ENCODE results near the gene XPNPEP1. TPM values are rescaled to one million over a fixed set of nuclear protein-coding genes. Genes with fewer than 3 reads are reported as not detected.
A peak's percentile ranks its signal among the peaks of the same experiment; 100 is the strongest.

The XPNPEP1 gene
- total RNA-seq, 1 experiment from 2014 or later = 65.4 TPM

DNA sequence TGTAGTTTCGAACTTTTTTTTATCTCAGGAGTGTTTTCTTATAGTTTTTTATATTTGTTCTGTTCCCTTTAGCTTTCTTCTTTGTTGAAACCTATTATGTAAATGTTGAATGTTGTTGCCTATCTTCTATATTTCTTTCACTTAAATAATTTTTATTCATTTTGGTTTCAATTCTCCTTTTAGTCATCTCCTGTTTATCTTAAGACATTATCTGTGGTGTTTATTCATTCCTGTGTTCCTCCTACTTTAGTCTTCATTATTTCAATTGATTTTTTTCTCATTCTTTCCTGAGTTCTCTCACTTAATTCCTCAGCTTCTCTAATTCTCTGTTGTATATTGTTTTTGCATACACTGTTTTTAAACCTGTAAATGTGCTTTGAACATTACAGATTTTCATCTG, 64.1 kb downstream of the XPNPEP1 start:
- TF ChIP-seq, protein P1, sequence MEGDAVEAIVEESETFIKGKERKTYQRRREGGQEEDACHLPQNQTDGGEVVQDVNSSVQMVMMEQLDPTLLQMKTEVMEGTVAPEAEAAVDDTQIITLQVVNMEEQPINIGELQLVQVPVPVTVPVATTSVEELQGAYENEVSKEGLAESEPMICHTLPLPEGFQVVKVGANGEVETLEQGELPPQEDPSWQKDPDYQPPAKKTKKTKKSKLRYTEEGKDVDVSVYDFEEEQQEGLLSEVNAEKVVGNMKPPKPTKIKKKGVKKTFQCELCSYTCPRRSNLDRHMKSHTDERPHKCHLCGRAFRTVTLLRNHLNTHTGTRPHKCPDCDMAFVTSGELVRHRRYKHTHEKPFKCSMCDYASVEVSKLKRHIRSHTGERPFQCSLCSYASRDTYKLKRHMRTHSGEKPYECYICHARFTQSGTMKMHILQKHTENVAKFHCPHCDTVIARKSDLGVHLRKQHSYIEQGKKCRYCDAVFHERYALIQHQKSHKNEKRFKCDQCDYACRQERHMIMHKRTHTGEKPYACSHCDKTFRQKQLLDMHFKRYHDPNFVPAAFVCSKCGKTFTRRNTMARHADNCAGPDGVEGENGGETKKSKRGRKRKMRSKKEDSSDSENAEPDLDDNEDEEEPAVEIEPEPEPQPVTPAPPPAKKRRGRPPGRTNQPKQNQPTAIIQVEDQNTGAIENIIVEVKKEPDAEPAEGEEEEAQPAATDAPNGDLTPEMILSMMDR (conservative IDR thresholded peaks at IDR 0.05; ENCODE audit: low read depth, low read length) = no peak
- no peak for TF ChIP-seq EZH2 (IDR thresholded peaks at IDR 0.05; ENCODE audit: borderline replicate concordance, low read depth, low read length, poor library complexity, severe bottlenecking)
- intact Hi-C loops (cut with micrococcal nuclease; ENCODE audit: unreplicated experiment) = loop anchor here (10.0 kb wide), 1 partner anchor 434 kb away; no protein-coding TSS in a partner anchor
- ChIA-PET POLR2A (ENCODE audit: low non-redundant PET) (no interaction called here), CTCF (no interaction called here)
- H3K4me3 ChIP-seq (ENCODE audit: low read depth, low read length, poor library complexity, severe bottlenecking) = no peak overlapping the region
- peaks cover 15% of the 10 kb centered on the region for H3K36me3 ChIP-seq (ENCODE audit: insufficient read depth, low read length, poor library complexity, severe bottlenecking)
- no peak overlapping the region for H3K27ac ChIP-seq (ENCODE audit: low read depth, low read length, poor library complexity, severe bottlenecking)
- no peak for DNase-seq (ENCODE audit: low spot score)
- no peaks in the 10 kb centered on the region for H3K27me3 ChIP-seq (replicated peaks; ENCODE audit: insufficient read depth, low read depth, low read length, poor library complexity)
- H3K4me1 ChIP-seq (ENCODE audit: insufficient read depth, low read length, poor library complexity, severe bottlenecking) = no peaks in the 10 kb centered on the region
- no TSS peak for BruUV-seq (replicated peaks)
- no peaks in the 10 kb centered on the region for H3K9me3 ChIP-seq (ENCODE audit: low read depth, low read length, poor library complexity, severe bottlenecking)

DNA sequence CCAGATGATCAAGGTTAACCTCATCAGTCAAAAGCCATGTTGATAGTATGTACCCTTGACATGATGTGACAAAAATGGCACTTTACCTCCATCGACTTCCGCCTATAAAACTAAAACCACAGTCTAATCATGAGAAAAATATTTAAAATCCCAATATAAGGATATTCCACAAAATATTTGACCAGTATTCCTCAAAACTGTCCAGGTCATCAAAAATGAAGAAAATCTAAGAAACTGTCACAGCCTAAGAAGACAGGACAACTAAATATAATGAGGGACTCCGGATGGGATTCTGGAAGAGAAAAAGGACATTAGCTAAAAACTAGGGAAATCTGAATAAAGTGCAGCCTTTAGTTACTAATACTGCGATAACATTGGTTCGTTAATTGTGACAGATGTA, 67.6 kb downstream of the XPNPEP1 start:
- H3K27ac ChIP-seq (ENCODE audit: low read depth, low read length, poor library complexity, severe bottlenecking) = no peak overlapping the region
- no TSS peak for BruUV-seq (replicated peaks)
- no peak for DNase-seq (ENCODE audit: low spot score)
- H3K4me3 ChIP-seq (ENCODE audit: low read depth, low read length, poor library complexity, severe bottlenecking) = no peak overlapping the region
- H3K36me3 ChIP-seq (ENCODE audit: insufficient read depth, low read length, poor library complexity, severe bottlenecking) = no peaks in the 10 kb centered on the region
- TF ChIP-seq EZH2 (IDR thresholded peaks at IDR 0.05; ENCODE audit: borderline replicate concordance, low read depth, low read length, poor library complexity, severe bottlenecking) = no peak
- ChIA-PET CTCF (no interaction called here), POLR2A (ENCODE audit: low non-redundant PET) (no interaction called here)
- peaks cover 3% of the 10 kb centered on the region for H3K4me1 ChIP-seq (ENCODE audit: insufficient read depth, low read length, poor library complexity, severe bottlenecking)
- no peaks in the 10 kb centered on the region for H3K27me3 ChIP-seq (replicated peaks; ENCODE audit: insufficient read depth, low read depth, low read length, poor library complexity)
- intact Hi-C loops (cut with micrococcal nuclease; ENCODE audit: unreplicated experiment) = loop anchor here (10.0 kb wide), 1 partner anchor 431 kb away; no protein-coding TSS in a partner anchor
- no peaks in the 10 kb centered on the region for H3K9me3 ChIP-seq (ENCODE audit: low read depth, low read length, poor library complexity, severe bottlenecking)

DNA sequence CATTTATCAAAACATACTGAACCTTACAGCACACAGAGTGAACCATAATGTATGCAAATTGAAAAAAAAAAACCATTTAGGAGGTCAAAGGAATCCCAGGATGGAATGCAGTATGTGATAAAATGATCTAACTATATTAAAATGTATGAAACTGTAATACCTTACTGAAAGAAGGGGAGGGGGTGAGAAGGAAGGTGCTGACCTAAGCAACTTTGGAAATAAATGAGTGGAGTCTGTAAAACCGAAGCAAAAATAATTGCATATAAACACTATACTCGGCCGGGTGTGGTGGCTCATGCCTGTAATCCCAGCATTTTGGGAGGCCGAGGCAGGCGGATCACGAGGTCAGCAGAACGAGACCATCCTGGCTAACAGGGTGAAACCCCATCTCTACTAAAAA, 69.4 kb downstream of the XPNPEP1 start:
- TF ChIP-seq, protein P1 (conservative IDR thresholded peaks at IDR 0.05; ENCODE audit: low read depth, low read length) = no peak
- no peak for TF ChIP-seq EZH2 (IDR thresholded peaks at IDR 0.05; ENCODE audit: borderline replicate concordance, low read depth, low read length, poor library complexity, severe bottlenecking)
- POLR2A ChIA-PET (ENCODE audit: low non-redundant PET) = no interaction called here
- no peaks in the 10 kb centered on the region for H3K27me3 ChIP-seq (replicated peaks; ENCODE audit: insufficient read depth, low read depth, low read length, poor library complexity)
- no peak overlapping the region for H3K27ac ChIP-seq (ENCODE audit: low read depth, low read length, poor library complexity, severe bottlenecking)
- DNase-seq (ENCODE audit: low spot score) = no peak
- peaks cover 3% of the 10 kb centered on the region for H3K4me1 ChIP-seq (ENCODE audit: insufficient read depth, low read length, poor library complexity, severe bottlenecking)
- no TSS peak for BruUV-seq (replicated peaks)
- intact Hi-C loops (cut with micrococcal nuclease; ENCODE audit: unreplicated experiment) = loop anchor here (2.0 to 10.0 kb wide), 5 partner anchors 407 to 1742 kb away; no protein-coding TSS in a partner anchor
- H3K4me3 ChIP-seq (ENCODE audit: low read depth, low read length, poor library complexity, severe bottlenecking) = no peak overlapping the region
- CTCF ChIA-PET = interaction anchor here (0.7 kb wide), 1 partner anchor 328 kb away, joined by 4 read pairs; no protein-coding TSS in a partner anchor
- H3K36me3 ChIP-seq (ENCODE audit: insufficient read depth, low read length, poor library complexity, severe bottlenecking) = no peaks in the 10 kb centered on the region
- no peaks in the 10 kb centered on the region for H3K9me3 ChIP-seq (ENCODE audit: low read depth, low read length, poor library complexity, severe bottlenecking)

DNA sequence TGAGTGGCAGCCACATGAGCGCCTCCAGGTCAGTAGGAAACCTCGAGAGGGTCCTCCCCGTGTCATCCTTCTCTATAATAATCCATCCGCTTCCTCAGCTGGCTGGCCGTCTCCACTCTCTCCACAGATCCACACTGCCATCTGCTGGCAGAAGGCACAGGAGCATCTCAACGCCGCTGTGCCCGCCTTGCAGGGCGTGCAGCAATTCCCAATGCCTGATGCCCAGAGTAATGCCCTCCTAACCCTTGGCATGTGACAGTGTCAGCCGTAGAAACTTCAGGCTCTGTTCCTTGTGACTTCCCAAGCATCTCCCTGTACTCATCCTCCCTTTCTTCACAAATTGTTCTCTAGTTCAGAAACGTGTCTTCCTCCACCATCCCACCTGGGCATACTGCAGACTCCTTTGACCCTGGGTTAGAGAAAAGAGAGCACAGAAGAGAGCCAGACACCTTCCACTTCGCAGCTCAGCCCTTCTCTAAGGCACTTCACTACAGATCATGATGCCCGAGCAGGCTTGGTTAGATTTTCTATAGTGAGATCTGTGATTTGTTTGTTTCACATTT, 70.8 kb downstream of the XPNPEP1 start:
- peak; percentile 89 for DNase-seq (ENCODE audit: low spot score)
- Histone ChIP-seq H3K4me3 (ENCODE audit: low read depth, low read length, poor library complexity, severe bottlenecking) (no peak overlapping the region), H3K4me1 (ENCODE audit: insufficient read depth, low read length, poor library complexity, severe bottlenecking) (peaks cover 3% of the 10 kb centered on the region), H3K27me3 (replicated peaks; ENCODE audit: insufficient read depth, low read depth, low read length, poor library complexity) (no peaks in the 10 kb centered on the region), H3K27ac (ENCODE audit: low read depth, low read length, poor library complexity, severe bottlenecking) (no peak overlapping the region), H3K9me3 (ENCODE audit: low read depth, low read length, poor library complexity, severe bottlenecking) (no peaks in the 10 kb centered on the region), H3K36me3 (ENCODE audit: insufficient read depth, low read length, poor library complexity, severe bottlenecking) (no peaks in the 10 kb centered on the region)
- POLR2A ChIA-PET (ENCODE audit: low non-redundant PET) = no interaction called here
- no peak for TF ChIP-seq EZH2 (IDR thresholded peaks at IDR 0.05; ENCODE audit: borderline replicate concordance, low read depth, low read length, poor library complexity, severe bottlenecking)
- TF ChIP-seq, protein P1 (conservative IDR thresholded peaks at IDR 0.05; ENCODE audit: low read depth, low read length) = peak; percentile 97
- no TSS peak for BruUV-seq (replicated peaks)
- CTCF ChIA-PET = no interaction called here
- intact Hi-C loops (cut with micrococcal nuclease; ENCODE audit: unreplicated experiment) = loop anchor here (1.0 to 10.0 kb wide), 6 partner anchors 405 to 1740 kb away; no protein-coding TSS in a partner anchor
